ENCODE measurements around the gene TNFAIP3. TPM values are rescaled to one million over a fixed set of nuclear protein-coding genes. Genes with fewer than 3 reads are reported as not detected.

TNFAIP3 gene
- polyA plus RNA-seq, 3 donors, result 7.9 to 9.2 (median 8.5) TPM

GRCh38 chr6:137901454-137901853 lies 34.4 kb downstream of the TNFAIP3 start:
- no peak for DNase-seq

- DNase-seq, result no peak
These were observed 35.6 kb downstream of the TNFAIP3 start for GRCh38 chr6:137902699-137903098.

- no peak for DNase-seq
These were observed 36.3 kb downstream of the TNFAIP3 start for GRCh38 chr6:137903274-137903932.

- no peak for DNase-seq
These were observed 37.1 kb downstream of the TNFAIP3 start for GRCh38 chr6:137903933-137904821.

GRCh38 chr6:137904822-137905617 lies 38.0 kb downstream of the TNFAIP3 start:
- DNase-seq, result peak; percentile 20

- DNase-seq, result no peak
These were observed 39.0 kb downstream of the TNFAIP3 start for GRCh38 chr6:137906020-137906472.

GRCh38 chr6:137907170-137907569 lies 40.1 kb downstream of the TNFAIP3 start:
- DNase-seq, result no peak

GRCh38 chr6:137909533-137909932 lies 42.5 kb downstream of the TNFAIP3 start:
- DNase-seq, result no peak

- no peak for DNase-seq
These were observed 43.4 kb downstream of the TNFAIP3 start for GRCh38 chr6:137910424-137910834.

GRCh38 chr6:137910843-137911456 lies 43.9 kb downstream of the TNFAIP3 start:
- DNase-seq, result no peak

GRCh38 chr6:137911675-137912191 lies 44.7 kb downstream of the TNFAIP3 start:
- DNase-seq, result no peak

GRCh38 chr6:137912813-137913212 lies 45.8 kb downstream of the TNFAIP3 start:
- no peak for DNase-seq

GRCh38 chr6:137913434-137913833 lies 46.4 kb downstream of the TNFAIP3 start:
- DNase-seq, result no peak

GRCh38 chr6:137913996-137914529 lies 47.0 kb downstream of the TNFAIP3 start:
- no peak for DNase-seq

GRCh38 chr6:137914530-137915193 lies 47.6 kb downstream of the TNFAIP3 start:
- DNase-seq, result no peak

GRCh38 chr6:137915790-137916189 lies 48.7 kb downstream of the TNFAIP3 start:
- DNase-seq, result no peak

GRCh38 chr6:137917551-137918325 lies 50.7 kb downstream of the TNFAIP3 start:
- DNase-seq, result no peak

GRCh38 chr6:137919502-137919823 lies 52.4 kb downstream of the TNFAIP3 start:
- no peak for DNase-seq

- no peak for DNase-seq
These were observed 53.0 kb downstream of the TNFAIP3 start for GRCh38 chr6:137919837-137920730.
